Panc1 (cell line): ENCODE measurements around the gene RCOR2. TPM values are rescaled to one million over a fixed set of nuclear protein-coding genes. Genes with fewer than 3 reads are reported as not detected.

ENCODE experiments used
- ATAC-seq: fragments of 200-7000 bp; cut with Tn5 transposase; 2 replicates; pipeline ENCODE4 v1.9.1; 2020; ENCODE audit warnings: mild to moderate bottlenecking, moderate library complexity
- BruUV-seq: library from RNA; stranded (reverse); fragments of 400-500 nt; replicated peaks from 2 replicates; lab custom pipeline; 2021; lab: Mats Ljungman, UMichigan
- CTCF ChIA-PET: fragments of 300-600 bp; sonication (Branson Sonifier 250); formaldehyde crosslinking; loops from one replicate; lab custom pipeline; 2022; ENCODE audit warnings: antibody characterized with exemption; lab: Charles Lee
- POLR2A ChIA-PET: fragments of 300-600 bp; sonication (Branson Sonifier 250); formaldehyde crosslinking; loops from one replicate; lab custom pipeline; 2022; ENCODE audit warnings: antibody characterized with exemption; lab: Charles Lee
- DNase-seq: peaks from one replicate; pipeline ENCODE4 v3.0.0-alpha.2; 2010; ENCODE audit warnings: low read depth, low spot score
- H3K27ac ChIP-seq: 2 replicates; pipeline ENCODE4 v1.5.1; 2011; ENCODE audit warnings: mild to moderate bottlenecking, low read length, inconsistent platforms
- H3K27me3 ChIP-seq: fragments of 200-500 bp; sonication (Bioruptor generic); 2 replicates; pipeline ENCODE4 v1.6.0; 2014; ENCODE audit warnings: low read length, inconsistent platforms; ENCODE audit not compliant: control insufficient read depth, insufficient read depth
- H3K36me3 ChIP-seq: fragments of 200-500 bp; sonication (Bioruptor generic); 2 replicates; pipeline ENCODE4 v1.5.1; 2014; ENCODE audit warnings: inconsistent platforms, mild to moderate bottlenecking, low read length, moderate library complexity; ENCODE audit not compliant: control insufficient read depth, insufficient read depth
- H3K4me1 ChIP-seq: 2 replicates; pipeline ENCODE4 v1.5.1; 2011; ENCODE audit warnings: inconsistent platforms, mild to moderate bottlenecking, low read length, moderate library complexity; ENCODE audit not compliant: control insufficient read depth, insufficient read depth
- H3K4me3 ChIP-seq, 2 experiments: 2 replicates each; pipeline ENCODE4 v1.5.1; 2011 to 2012; ENCODE audit warnings: low read depth in 2 of 2, low read length in 2 of 2, mild to moderate bottlenecking in 2 of 2, inconsistent platforms in 1 of 2, moderate library complexity in 1 of 2
- H3K9me3 ChIP-seq: fragments of 200-500 bp; sonication (Bioruptor generic); 2 replicates; pipeline ENCODE4 v1.5.1; 2014; ENCODE audit warnings: low read depth, mild to moderate bottlenecking, inconsistent platforms, low read length, moderate library complexity; ENCODE audit not compliant: control insufficient read depth, insufficient read depth
- CTCF ChIP-seq: fragments of 450-650 bp; IDR thresholded peaks from 2 replicates; pipeline ENCODE4 v1.5.1; 2017; ENCODE audit warnings: mild to moderate bottlenecking
- POLR2AphosphoS5 ChIP-seq: IDR thresholded peaks from 2 replicates; pipeline ENCODE4 v1.6.1; 2012; ENCODE audit warnings: mild to moderate bottlenecking, low read depth, low read length, moderate library complexity
- REST ChIP-seq, 2 experiments: IDR thresholded peaks; 2 replicates each; pipeline ENCODE4 v1.6.1; 2011 to 2012; ENCODE audit warnings: low read depth in 2 of 2, control low read depth in 1 of 2, low read length in 1 of 2, mild to moderate bottlenecking in 1 of 2, moderate library complexity in 1 of 2; ENCODE audit not compliant: insufficient read depth in 1 of 2
- SIN3A ChIP-seq: IDR thresholded peaks from 2 replicates; pipeline ENCODE4 v1.6.1; 2012; ENCODE audit warnings: low read depth, mild to moderate bottlenecking, low read length, moderate library complexity, borderline replicate concordance; ENCODE audit not compliant: insufficient read depth
- TCF7L2 ChIP-seq: IDR thresholded peaks from 2 replicates; pipeline ENCODE4 v1.6.1; 2011; ENCODE audit warnings: mild to moderate bottlenecking, low read depth, low read length, inconsistent platforms
- in situ Hi-C: cut with HindIII; loops from 2 replicates; pipeline ENCODE4 v1.10.0; 2016; ENCODE audit warnings: low sequenced_read_pairs, low pct_unique_long_range_greater_than_20kb
- intact Hi-C: fragments of 100-400 bp; cut with micrococcal nuclease; formaldehyde crosslinking; loops from one replicate; pipeline ENCODE4 v1.10.0; 2022; ENCODE audit not compliant: unreplicated experiment
- total RNA-seq: library from RNA; stranded (reverse); gene quantifications from one replicate; pipeline ENCODE4 v1.2.1, GENCODE V29; 2021; ENCODE audit not compliant: unreplicated experiment

Gene RCOR2
- total RNA-seq, 1 experiment from 2014 or later = 10.2 TPM

- Histone ChIP-seq H3K27me3 (no peaks in the 10 kb centered on the region), H3K36me3 (no peaks in the 10 kb centered on the region), H3K4me3 (peak overlapping the region; percentile 18 to 46), H3K4me1 (peaks cover 20% of the 10 kb centered on the region), H3K27ac (peak overlapping the region; percentile 74), H3K9me3 (no peaks in the 10 kb centered on the region)
- no peak for TF ChIP-seq TCF7L2
- no peak for TF ChIP-seq REST (IDR thresholded peaks at IDR 0.05; ENCODE audit: insufficient read depth in 1 of 2, low read depth in 2 of 2, low read length in 1 of 2)
- TF ChIP-seq CTCF = no peak
- TF ChIP-seq SIN3A = no peak
- TF ChIP-seq POLR2AphosphoS5 = no peak
- DNase-seq = no peak
- in situ Hi-C loops = no loop called here
- BruUV-seq = no TSS peak
- ChIA-PET POLR2A (no interaction called here), CTCF (interaction anchor here (1.1 kb wide), 1 partner anchor 12 kb away, joined by 3 read pairs; no protein-coding TSS in a partner anchor)
- intact Hi-C loops = no loop called here
- peak; percentile 43 for ATAC-seq
Measured at GRCh38 chr11:63888170-63889086, 28.5 kb downstream of the RCOR2 start.

GRCh38 chr11:63887386-63887999 lies 29.5 kb downstream of the RCOR2 start:
- DNase-seq (no peak), ATAC-seq (no peak; the same call in 1 of the 2 replicates)
- ChIA-PET CTCF (interaction anchor here (0.7 kb wide), 1 partner anchor 19 kb away, joined by 3 read pairs; no protein-coding TSS in a partner anchor), POLR2A (no interaction called here)
- Histone ChIP-seq H3K36me3 (no peaks in the 10 kb centered on the region), H3K27ac (peak overlapping the region; percentile 5; the same call in 1 of the 2 replicates), H3K9me3 (no peaks in the 10 kb centered on the region), H3K4me3 (no peak overlapping the region), H3K27me3 (no peaks in the 10 kb centered on the region), H3K4me1 (peaks cover 20% of the 10 kb centered on the region)
- in situ Hi-C loops = no loop called here
- TF ChIP-seq CTCF = no peak
- no peak for TF ChIP-seq SIN3A
- TF ChIP-seq TCF7L2 = no peak
- no peak for TF ChIP-seq POLR2AphosphoS5
- TF ChIP-seq REST (IDR thresholded peaks at IDR 0.05; ENCODE audit: insufficient read depth in 1 of 2, low read depth in 2 of 2, low read length in 1 of 2) = no peak
- intact Hi-C loops = no loop called here
- no TSS peak for BruUV-seq
